NCI-H2081 treated with DMSO at 0.1 percent for 48 hours (cell line): ENCODE results near the gene SF3A1.

Experiments used
- DNase-seq: peaks from one replicate; lab custom pipeline; 2025; lab: John Stamatoyannopoulos, UW

The SF3A1 gene

GRCh38 chr22:30386960-30387827 lies 30.5 kb upstream of the SF3A1 start, which contains the start of gene RNF215:
Gene RNF215, minus strand, starts transcription at chr22:30387411. Its CDS starts 98 bp downstream, at chr22:30387313.
- no peak for DNase-seq

DNA sequence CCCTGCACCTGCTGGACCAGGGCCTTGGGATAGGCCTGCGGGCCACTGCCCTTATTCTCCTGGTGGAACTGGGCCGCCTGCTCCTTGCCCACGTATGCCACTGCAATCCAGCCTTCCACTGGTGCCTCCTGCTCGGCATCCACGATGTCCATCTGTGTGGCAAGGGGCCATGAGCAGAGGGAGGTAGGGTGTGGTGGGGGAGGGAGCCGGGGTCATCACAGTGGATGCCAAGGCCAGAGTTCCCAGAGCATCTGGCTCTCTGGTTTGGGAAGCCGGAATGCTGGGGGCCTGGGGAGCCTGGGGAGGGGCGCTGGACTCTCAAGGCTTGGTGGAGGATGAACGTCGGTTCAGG lies 29.9 kb upstream of the SF3A1 start:
- DNase-seq: no peak

- no peak for DNase-seq
These were observed 29.2 kb upstream of the SF3A1 start for GRCh38 chr22:30385942-30386341.

GRCh38 chr22:30383061-30383460 lies 26.4 kb upstream of the SF3A1 start:
- no peak for DNase-seq

GRCh38 chr22:30382340-30382739 lies 25.6 kb upstream of the SF3A1 start:
- DNase-seq: no peak

- DNase-seq: no peak
These were observed 24.6 kb upstream of the SF3A1 start for GRCh38 chr22:30381264-30381663.

DNA sequence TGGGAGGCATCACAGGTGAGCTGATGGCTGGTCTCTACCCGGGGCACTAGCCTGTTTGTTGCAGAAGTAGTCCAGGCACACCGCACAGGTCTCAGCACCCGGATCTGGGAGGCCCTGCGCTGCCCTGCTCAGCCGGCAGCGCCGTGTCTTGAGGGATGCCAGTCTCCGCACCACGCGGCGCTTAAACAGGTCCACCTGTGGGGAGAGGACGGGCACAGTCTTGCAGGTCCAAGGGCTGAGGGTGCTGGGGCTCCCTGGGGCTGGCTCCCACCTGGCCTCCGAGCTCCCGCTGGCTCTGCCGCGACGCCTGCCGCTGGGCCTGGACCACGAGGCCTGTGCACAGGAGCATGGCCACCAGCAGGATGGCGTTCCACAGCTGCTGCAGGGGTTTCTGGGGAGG lies 23.3 kb upstream of the SF3A1 start:
- DNase-seq: no peak

GRCh38 chr22:30375312-30375849 lies 18.7 kb upstream of the SF3A1 start:
- DNase-seq: no peak

DNA sequence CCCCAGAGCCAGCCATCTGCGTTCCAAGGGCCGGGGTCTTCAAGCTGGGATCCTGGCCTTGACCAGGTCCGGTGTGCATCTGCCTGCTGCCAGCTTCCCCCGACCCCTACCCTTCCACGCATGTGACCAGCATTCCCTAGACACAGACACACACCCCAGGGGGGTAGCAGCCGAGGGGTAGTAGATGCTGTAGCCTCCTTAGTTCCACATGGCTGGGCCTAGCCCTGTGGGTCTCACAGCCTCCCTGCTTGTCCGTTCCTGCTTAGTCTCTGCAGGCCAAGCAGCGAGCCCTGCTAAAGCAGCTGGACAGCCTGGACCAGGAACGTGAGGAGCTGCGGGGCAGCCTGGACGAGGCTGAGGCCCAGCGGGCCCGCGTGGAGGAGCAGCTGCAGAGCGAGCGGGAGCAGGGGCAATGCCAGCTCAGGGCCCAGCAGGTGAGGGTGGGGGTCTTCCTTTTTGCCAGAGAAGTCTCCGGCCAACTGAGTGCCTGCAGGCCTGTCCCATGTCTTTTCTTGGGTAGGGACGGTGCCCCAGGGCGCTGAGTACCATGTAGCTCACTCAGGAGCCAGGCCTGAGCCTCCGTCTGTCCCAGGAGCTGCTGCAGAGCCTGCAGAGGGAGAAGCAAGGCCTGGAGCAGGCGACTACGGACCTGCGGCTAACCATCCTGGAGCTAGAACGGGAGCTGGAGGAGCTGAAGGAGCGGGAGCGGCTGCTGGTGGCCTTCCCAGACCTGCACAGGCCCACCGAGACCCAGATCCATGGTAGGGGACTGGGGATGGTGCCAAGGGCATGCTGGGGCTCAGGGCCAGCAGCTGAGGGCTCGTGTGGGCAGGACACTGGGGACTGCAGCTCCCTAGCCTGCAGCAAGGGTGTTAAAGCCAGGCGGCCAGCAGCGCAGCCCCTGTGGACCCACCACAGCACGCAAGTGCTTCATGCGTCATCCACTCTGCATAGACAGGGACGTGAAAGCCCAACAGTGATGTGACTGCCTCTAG lies 16.9 kb upstream of the SF3A1 start:
- DNase-seq: no peak

GRCh38 chr22:30372915-30373314 lies 16.2 kb upstream of the SF3A1 start:
- DNase-seq: no peak

GRCh38 chr22:30371981-30372380 lies 15.3 kb upstream of the SF3A1 start:
- no peak for DNase-seq

- no peak for DNase-seq
These were observed 14.6 kb upstream of the SF3A1 start for GRCh38 chr22:30371321-30371720.

DNA sequence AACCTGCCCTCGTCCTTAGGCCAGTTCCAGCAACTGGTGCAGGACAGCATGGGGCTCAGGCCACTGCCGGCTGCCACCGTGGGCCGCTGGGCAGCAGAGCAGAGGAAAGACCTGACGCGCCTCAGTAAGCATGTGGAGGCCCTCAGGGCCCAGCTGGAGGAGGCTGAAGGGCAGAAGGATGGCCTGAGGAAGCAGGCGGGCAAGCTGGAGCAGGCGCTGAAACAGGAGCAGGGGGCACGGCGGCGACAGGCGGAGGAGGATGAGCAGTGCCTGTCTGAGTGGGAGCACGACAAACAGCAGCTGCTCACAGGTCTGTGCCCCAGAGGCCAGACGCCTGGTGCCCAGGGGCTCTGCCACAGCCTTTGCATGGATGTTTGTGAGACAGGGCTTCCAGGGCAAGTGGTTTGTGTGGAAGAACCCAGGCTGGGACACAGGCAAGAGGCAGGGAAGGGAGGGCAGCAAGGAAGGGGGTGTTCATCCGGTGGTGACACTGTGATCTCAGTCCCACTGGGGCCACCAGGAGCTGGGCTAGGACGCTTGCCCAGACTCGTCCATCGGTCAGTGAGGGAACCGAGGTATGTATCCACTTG lies 14.0 kb upstream of the SF3A1 start:
- no peak for DNase-seq

DNA sequence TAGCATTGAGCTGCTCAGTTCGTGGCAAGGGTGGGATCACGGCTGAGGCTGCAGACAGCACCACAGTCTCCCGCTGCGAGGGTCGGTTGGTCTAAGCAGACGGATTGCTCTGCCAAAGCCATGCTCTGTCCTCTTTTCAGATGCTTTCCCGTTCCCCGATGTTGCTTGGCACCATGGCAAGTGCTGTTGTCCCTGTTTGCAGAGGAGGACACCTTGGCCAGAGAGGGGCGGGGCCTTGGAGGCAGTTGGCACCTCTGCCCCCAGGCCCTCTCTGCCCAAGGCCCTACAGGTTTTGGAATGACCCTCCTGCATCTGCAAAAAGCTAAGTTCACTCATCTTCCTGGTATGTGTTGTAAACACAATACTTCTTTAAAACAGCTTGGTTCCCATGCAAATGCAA lies 11.7 kb upstream of the SF3A1 start:
- no peak for DNase-seq

DNA sequence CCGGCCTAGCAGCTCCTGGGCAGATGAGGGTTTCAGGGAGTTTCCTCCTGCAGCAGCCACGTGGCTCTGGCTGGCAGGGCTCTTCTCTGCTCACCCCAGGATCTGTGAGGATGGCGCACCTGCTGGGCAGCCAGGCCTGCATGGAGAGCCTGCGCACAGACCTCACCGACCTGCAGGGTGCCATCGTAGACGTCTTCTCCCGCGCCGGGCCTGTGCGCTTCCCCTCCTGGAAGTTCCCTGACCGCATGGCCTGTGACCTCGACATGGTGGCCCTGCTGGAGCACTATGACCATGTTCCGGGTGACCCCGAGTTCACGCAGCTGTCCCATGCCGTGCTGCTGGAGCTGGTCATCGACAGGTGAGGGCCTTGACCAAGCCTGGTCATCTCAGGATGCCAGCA lies 9.2 kb upstream of the SF3A1 start:
- no peak for DNase-seq

DNA sequence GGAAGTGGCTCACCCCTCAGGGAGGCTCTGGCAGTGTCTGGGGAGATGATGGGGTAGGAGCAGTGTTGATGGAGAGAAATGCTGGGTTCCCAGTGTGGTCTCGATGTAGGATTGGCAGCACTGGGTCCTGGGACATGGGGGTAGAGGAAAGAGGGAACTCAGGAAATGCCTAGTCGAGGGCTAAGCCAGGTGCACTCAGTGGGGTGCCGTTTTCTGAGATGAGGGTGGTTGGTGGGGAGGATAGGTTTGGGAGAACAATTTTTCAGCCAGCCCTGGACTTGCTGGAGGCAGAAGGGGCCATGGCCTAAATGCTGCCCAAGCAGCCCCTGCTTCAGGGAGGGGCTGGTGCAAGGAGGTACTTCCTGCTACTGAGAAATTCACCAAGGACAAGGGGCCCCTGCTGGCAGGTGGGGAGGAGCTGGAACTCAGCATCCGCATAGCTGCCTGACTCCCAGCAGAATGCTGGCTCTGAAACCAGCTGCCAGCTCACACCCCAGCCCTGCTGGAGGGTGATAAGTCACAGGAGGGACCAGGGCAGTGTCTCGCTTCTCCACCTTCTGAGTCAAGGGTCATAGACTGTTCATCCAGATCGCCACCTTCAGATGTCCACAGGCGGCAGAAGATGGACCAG lies 6.1 kb upstream of the SF3A1 start:
- no peak for DNase-seq

GRCh38 chr22:30361916-30362650 lies 5.4 kb upstream of the SF3A1 start:
- DNase-seq: no peak

DNA sequence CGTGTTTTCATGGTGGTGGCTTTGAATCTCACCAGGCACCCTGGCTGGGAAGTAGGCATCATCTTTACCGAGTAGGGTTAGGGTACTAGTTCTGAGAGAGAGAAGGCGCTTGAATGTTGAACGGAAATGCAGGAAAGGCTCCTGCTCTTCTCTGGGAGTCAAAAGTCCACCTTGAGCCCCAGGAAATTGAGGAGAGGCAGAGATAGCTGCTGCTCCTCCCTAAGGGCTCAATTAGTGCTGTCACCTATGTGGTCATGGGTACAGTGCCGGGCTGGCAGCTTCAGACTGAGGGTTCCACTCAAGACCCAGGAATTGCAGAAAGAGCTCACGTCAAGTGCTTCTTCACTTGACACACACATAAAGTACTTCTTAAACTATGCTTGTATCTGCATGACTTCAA lies 1.8 kb upstream of the SF3A1 start:
- no peak for DNase-seq

GRCh38 chr22:30357650-30358215 lies 1.0 kb upstream of the SF3A1 start:
- no peak for DNase-seq

GRCh38 chr22:30357236-30357570 lies 509 bp upstream of the SF3A1 start:
- no peak for DNase-seq

DNA sequence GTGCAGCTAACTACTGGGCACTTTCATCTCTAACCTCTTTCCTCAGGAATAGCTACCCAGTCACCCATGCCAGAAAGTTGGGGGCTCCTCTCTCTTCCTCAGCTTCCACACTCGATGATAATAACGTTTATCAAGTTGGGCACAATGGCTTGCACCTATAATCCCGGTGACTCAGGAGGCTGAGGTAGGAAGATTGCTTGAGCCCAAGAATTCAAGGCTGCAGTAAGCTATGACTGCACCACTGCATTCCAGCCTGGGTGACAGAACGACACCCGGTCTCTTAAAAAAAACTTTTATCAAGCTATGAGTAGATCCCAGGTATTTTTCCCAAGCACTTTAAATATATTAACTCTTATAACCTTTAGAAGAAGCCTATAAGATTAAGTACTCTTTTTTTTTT lies 2.0 kb downstream of the SF3A1 start:
- no peak for DNase-seq
